Neuronal stem cell (in vitro differentiated cells): ENCODE measurements around the gene RANBP1.

Experiments
- DNase-seq: peaks from one replicate; pipeline ENCODE4 v3.0.0-alpha.2; 2013; ENCODE audit warnings: low spot score
- H2AFZ ChIP-seq: one replicate; pipeline ENCODE4 v1.6.1; 2013; ENCODE audit warnings: mild to moderate bottlenecking, low read length, inconsistent platforms
- H2AK5ac ChIP-seq: 2 replicates; pipeline ENCODE4 v1.6.1; 2013; ENCODE audit warnings: low read depth, mild to moderate bottlenecking, inconsistent platforms, low read length, moderate library complexity, mixed read lengths
- H2BK120ac ChIP-seq: 2 replicates; pipeline ENCODE4 v1.6.1; 2013; ENCODE audit warnings: low read depth, mild to moderate bottlenecking, inconsistent platforms, low read length, moderate library complexity, mixed read lengths
- H2BK12ac ChIP-seq: one replicate; pipeline ENCODE4 v1.6.1; 2013; ENCODE audit warnings: low read length, inconsistent platforms
- H2BK15ac ChIP-seq: 2 replicates; pipeline ENCODE4 v1.6.1; 2013; ENCODE audit warnings: mild to moderate bottlenecking, low read length, inconsistent platforms, mixed read lengths
- H2BK5ac ChIP-seq: one replicate; pipeline ENCODE4 v1.6.1; 2013; ENCODE audit warnings: inconsistent platforms, mild to moderate bottlenecking, low read length, moderate library complexity
- H3K14ac ChIP-seq: one replicate; pipeline ENCODE4 v1.6.1; 2013; ENCODE audit warnings: low read length, inconsistent platforms
- H3K18ac ChIP-seq: 2 replicates; pipeline ENCODE4 v1.6.1; 2013; ENCODE audit warnings: low read length, inconsistent platforms
- H3K23ac ChIP-seq: 2 replicates; pipeline ENCODE4 v1.6.1; 2013; ENCODE audit warnings: low read depth, mild to moderate bottlenecking, mixed read lengths, low read length, inconsistent platforms; ENCODE audit not compliant: poor library complexity
- H3K27ac ChIP-seq: replicated peaks from 3 replicates; pipeline ENCODE4 v1.5.1; 2013; ENCODE audit warnings: low read length, inconsistent platforms
- H3K27me3 ChIP-seq, 3 experiments: 2 replicates each; pipeline ENCODE4 v1.6.1; 2013; ENCODE audit warnings: low read length in 3 of 3, mild to moderate bottlenecking in 2 of 3, inconsistent platforms in 1 of 3, low read depth in 1 of 3, mixed read lengths in 1 of 3, moderate library complexity in 1 of 3; ENCODE audit not compliant: control insufficient read depth in 3 of 3, insufficient read depth in 3 of 3
- H3K36me3 ChIP-seq, 2 donors: replicated peaks in 1 of 2; 2 replicates each; pipeline ENCODE4 v1.6.1; 2013; ENCODE audit warnings: low read length in 2 of 2; ENCODE audit not compliant: control insufficient read depth in 2 of 2, insufficient read depth in 2 of 2
- H3K4ac ChIP-seq: 2 replicates; pipeline ENCODE4 v1.6.1; 2013; ENCODE audit warnings: inconsistent platforms, mild to moderate bottlenecking, low read length, moderate library complexity
- H3K4me1 ChIP-seq, 2 donors: 1 replicate in 1 of 2; 2 replicates in 1 of 2; pipeline ENCODE4 v1.6.1; 2013; ENCODE audit warnings: low read length in 2 of 2, low read depth in 1 of 2; ENCODE audit not compliant: control insufficient read depth in 2 of 2, insufficient read depth in 1 of 2
- H3K4me2 ChIP-seq: one replicate; pipeline ENCODE4 v1.6.1; 2013; ENCODE audit warnings: mild to moderate bottlenecking, low read length, inconsistent platforms; ENCODE audit not compliant: insufficient read depth, poor library complexity, severe bottlenecking
- H3K4me3 ChIP-seq, 2 donors: 2 replicates each; pipeline ENCODE4 v1.5.1; 2013; ENCODE audit warnings: low read length in 2 of 2, mild to moderate bottlenecking in 2 of 2, inconsistent platforms in 1 of 2, moderate library complexity in 1 of 2
- H3K79me1 ChIP-seq: one replicate; pipeline ENCODE4 v1.6.1; 2013; ENCODE audit warnings: low read depth, mild to moderate bottlenecking, inconsistent platforms, low read length, moderate library complexity
- H3K9ac ChIP-seq: one replicate; pipeline ENCODE4 v1.6.1; 2013; ENCODE audit warnings: mild to moderate bottlenecking, low read depth, low read length, inconsistent platforms; ENCODE audit not compliant: poor library complexity
- H3K9me3 ChIP-seq, 2 donors: replicated peaks in 1 of 2; 2 replicates each; pipeline versions ENCODE3 to v1.6.1; 2013; ENCODE audit warnings: low read length in 2 of 2, mild to moderate bottlenecking in 2 of 2, inconsistent platforms in 1 of 2, low read depth in 1 of 2, mixed read lengths in 1 of 2, moderate library complexity in 1 of 2; ENCODE audit not compliant: control insufficient read depth in 2 of 2, insufficient read depth in 1 of 2
- H4K8ac ChIP-seq: one replicate; pipeline ENCODE4 v1.6.1; 2013; ENCODE audit warnings: low read depth, mild to moderate bottlenecking, inconsistent platforms, low read length, moderate library complexity
- H4K91ac ChIP-seq: one replicate; pipeline ENCODE4 v1.6.1; 2013; ENCODE audit warnings: low read length, low read depth, mild to moderate bottlenecking, inconsistent platforms; ENCODE audit not compliant: poor library complexity
- WGBS, 2 donors: extraction: QIAGEN DNeasy Blood & Tissue Kit; methylation state at CpG; one replicate each; pipeline ENCODE4 v1.1.7; 2013; ENCODE audit warnings: missing lambda C conversion rate in 2 of 2, mixed read lengths in 1 of 2; ENCODE audit not compliant: insufficient read length in 2 of 2, insufficient replicate concordance in 1 of 2; ENCODE audit errors: extremely low coverage in 2 of 2; 5-methylcytosine and 5-hydroxymethylcytosine counted together

The RANBP1 gene

DNA sequence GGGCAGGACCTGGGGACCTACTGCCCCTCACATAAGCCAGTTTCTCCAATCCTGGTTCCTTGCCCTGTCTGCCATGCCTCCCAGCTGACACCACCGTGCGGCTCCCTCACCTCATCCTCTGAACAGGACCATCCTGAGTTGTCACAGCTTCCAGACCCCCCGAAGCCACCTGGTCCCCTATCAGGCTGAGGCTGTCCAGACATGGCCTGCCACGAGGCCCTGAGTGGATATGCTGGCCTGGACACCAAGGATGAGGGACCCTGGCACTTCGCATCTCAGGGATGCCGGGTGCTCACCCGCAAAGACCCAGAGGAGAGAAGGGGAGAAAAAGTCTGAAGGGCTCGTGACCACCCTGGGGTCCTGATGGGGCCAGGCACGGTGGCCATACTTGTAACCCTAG lies 50.8 kb downstream of the RANBP1 start:
- Histone ChIP-seq H2BK5ac (no peak overlapping the region), H3K23ac (peak overlapping the region; percentile 96), H4K8ac (no peak overlapping the region), H2AFZ (no peak overlapping the region), H2BK15ac (peak overlapping the region; percentile 75), H3K18ac (peak overlapping the region; percentile 57), H3K27me3 (peaks cover 0 to 25% (median 0%) of the 10 kb centered on the region in 3 experiments), H3K4me2 (no peak overlapping the region), H2BK12ac (peak overlapping the region; percentile 10), H3K9me3 (no peaks in the 10 kb centered on the region), H3K79me1 (no peaks in the 10 kb centered on the region), H2AK5ac (peak overlapping the region; percentile 81), H3K9ac (peak overlapping the region; percentile 44), H3K14ac (no peak overlapping the region), H3K4me3 (no peak overlapping the region), H2BK120ac (no peak overlapping the region), H3K4ac (no peak overlapping the region), H3K36me3 (no peaks in the 10 kb centered on the region), H3K27ac (no peak overlapping the region), H4K91ac (no peak overlapping the region), H3K4me1 (no peaks in the 10 kb centered on the region)
- DNase-seq, result no peak
- no CpG with 5 or more reads among the region's 9 CpGs for WGBS, 2 donors

DNA sequence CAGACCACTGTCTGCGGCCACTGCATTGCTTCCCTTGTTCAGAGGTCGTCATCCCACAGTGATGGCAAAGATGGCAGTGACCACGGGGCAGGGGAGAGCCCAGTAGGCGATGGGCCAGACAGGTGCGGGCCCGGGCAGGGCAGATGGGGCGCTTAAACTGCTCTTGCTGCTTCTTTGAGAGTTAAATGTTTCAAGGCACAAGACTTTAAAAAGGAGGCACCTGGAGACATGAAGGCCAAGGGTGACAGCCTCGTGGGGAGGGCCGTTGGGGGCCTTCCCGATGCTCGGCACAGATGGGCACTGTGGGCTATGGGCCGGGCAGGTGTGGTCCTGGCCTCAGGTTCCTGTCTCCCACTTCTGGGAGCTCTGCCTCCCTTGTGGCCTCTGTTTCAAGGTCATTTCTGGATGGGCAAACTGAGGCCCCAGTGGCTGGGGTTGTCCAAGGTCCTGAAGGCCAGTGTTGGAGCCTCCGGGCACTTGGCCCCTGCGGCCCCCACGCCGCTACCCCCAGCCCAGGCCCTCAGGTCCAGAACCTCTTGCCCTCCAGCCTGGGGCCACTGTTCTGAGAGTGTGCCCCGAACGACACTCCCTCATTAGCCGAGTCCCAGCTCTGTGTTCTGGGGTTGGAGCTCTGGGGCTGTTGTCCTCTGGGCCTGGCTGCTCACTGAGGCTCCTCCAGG lies 51.9 kb downstream of the RANBP1 start:
- Histone ChIP-seq H3K9me3 (no peaks in the 10 kb centered on the region), H3K27me3 (peaks cover 0 to 30% (median 0%) of the 10 kb centered on the region in 3 experiments), H3K9ac (peak overlapping the region; percentile 60), H2BK5ac (no peak overlapping the region), H2AK5ac (peak overlapping the region; percentile 61), H2AFZ (no peak overlapping the region), H3K4me3 (no peak overlapping the region), H3K27ac (no peak overlapping the region), H3K79me1 (no peaks in the 10 kb centered on the region), H3K4ac (no peak overlapping the region), H4K91ac (no peak overlapping the region), H3K23ac (peak overlapping the region; percentile 93), H3K4me1 (no peaks in the 10 kb centered on the region), H3K14ac (no peak overlapping the region), H2BK15ac (no peak overlapping the region), H3K4me2 (no peak overlapping the region), H4K8ac (no peak overlapping the region), H3K36me3 (no peaks in the 10 kb centered on the region), H2BK12ac (no peak overlapping the region), H2BK120ac (no peak overlapping the region), H3K18ac (peak overlapping the region; percentile 38)
- no CpG with 5 or more reads among the region's 19 CpGs for WGBS, 2 donors
- no peak for DNase-seq

DNA sequence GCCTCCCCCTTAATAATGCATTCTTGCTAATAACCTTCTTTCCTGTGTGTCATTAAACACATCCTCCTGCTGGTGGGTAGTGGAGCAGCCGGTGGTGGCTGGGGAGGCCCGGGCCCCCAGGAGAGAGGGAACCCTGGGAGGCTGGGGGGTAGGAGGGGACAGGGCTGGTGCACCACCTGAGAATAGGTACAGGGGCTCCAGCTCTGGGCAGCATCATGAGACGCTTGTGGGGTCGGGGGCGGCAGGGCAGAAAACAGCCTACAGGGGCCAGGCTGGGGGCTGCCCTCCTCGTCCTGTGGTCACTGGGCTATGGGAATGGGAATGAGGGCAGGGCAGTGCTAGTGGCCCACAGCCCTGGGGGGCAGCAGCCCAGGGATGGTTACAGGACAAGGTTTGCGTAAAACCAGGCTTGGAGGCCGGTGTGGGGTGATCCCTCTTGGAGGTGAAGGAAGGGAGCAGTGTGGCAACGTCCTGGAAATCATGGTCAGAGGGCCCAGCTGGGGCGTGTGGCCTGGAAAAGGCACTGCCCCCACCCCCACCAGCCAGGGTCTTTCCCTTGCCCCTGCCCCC lies 53.4 kb downstream of the RANBP1 start:
- Histone ChIP-seq H3K27me3 (peaks cover 0 to 43% (median 0%) of the 10 kb centered on the region in 3 experiments), H3K4ac (no peak overlapping the region), H2AK5ac (peak overlapping the region; percentile 68), H3K4me3 (no peak overlapping the region), H2BK120ac (no peak overlapping the region), H3K4me2 (no peak overlapping the region), H3K9me3 (no peaks in the 10 kb centered on the region), H3K36me3 (no peaks in the 10 kb centered on the region), H2BK12ac (no peak overlapping the region), H2AFZ (no peak overlapping the region), H4K8ac (no peak overlapping the region), H3K27ac (no peak overlapping the region), H3K79me1 (no peaks in the 10 kb centered on the region), H3K14ac (no peak overlapping the region), H3K4me1 (no peaks in the 10 kb centered on the region), H4K91ac (no peak overlapping the region), H3K23ac (peak overlapping the region; percentile 39), H2BK15ac (peak overlapping the region; percentile 47), H3K9ac (no peak overlapping the region), H2BK5ac (no peak overlapping the region), H3K18ac (no peak overlapping the region)
- no peak for DNase-seq
- WGBS, 2 donors, result no CpG with 5 or more reads among the region's 10 CpGs

DNA sequence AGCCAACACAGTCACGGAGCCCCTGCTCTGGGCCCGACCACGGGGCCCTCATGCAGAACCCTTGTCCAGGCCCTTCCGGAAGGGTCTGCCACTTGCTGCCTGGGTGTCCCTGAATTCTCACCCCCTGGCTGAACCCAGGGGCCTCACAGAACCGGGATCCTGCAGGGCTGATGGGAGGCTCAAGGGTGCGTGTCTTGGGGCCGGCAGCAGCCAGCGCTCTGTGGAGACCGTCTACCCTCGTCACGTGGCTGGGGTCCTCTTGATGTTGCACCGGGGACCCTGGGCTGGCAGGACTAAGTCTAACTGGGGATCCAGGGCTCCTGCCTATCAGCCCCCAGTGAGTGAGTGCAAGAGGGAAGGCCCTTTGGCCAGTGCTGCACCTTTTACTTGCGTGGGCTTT lies 54.3 kb downstream of the RANBP1 start:
- Histone ChIP-seq H3K23ac (peak overlapping the region; percentile 61), H3K9ac (no peak overlapping the region)
- WGBS, 2 donors, result no CpG with 5 or more reads among the region's 13 CpGs

More for the DNA sequence above, 54.3 kb downstream of the RANBP1 start:
- Histone ChIP-seq H3K4me1 (peaks cover 0 to under 1% of the 10 kb centered on the region in 2 donors), H2AK5ac (no peak overlapping the region), H3K4me2 (no peak overlapping the region), H2BK15ac (peak overlapping the region; percentile 20), H3K4me3 (no peak overlapping the region), H3K9me3 (no peaks in the 10 kb centered on the region), H4K91ac (no peak overlapping the region), H2BK120ac (no peak overlapping the region), H4K8ac (no peak overlapping the region), H2BK12ac (no peak overlapping the region), H3K27me3 (peaks cover 0 to 52% (median 0%) of the 10 kb centered on the region in 3 experiments), H3K18ac (peak overlapping the region; percentile 15), H3K14ac (no peak overlapping the region), H2BK5ac (no peak overlapping the region), H3K79me1 (no peaks in the 10 kb centered on the region), H3K36me3 (no peaks in the 10 kb centered on the region), H3K4ac (no peak overlapping the region), H3K27ac (no peak overlapping the region), H2AFZ (no peak overlapping the region)
- no peak for DNase-seq
